Stomach (tissue), 4 donors: ENCODE measurements around the gene AGPAT4.

Experiments
- EP300 ChIP-seq: sonication (generic); formaldehyde crosslinking; IDR thresholded peaks from one replicate; pipeline ENCODE4 v1.6.1; 2017; ENCODE audit warnings: antibody characterized with exemption
- POLR2A ChIP-seq, 4 donors: fragments of 450-650 bp; IDR thresholded peaks; one replicate each; pipeline ENCODE4 v1.6.1; 2016; ENCODE audit warnings: antibody characterized with exemption in 4 of 4, control low read depth in 2 of 4, mild to moderate bottlenecking in 1 of 4, moderate library complexity in 1 of 4
- TF ChIP-seq, protein P1 (sequence below), 7 experiments: fragments of 450-650 bp in 4 of 7; fragments of 200-600 bp in 3 of 7; sonication (generic) in 3 of 7; IDR thresholded peaks; one replicate each; pipeline ENCODE4 v1.5.1; 2016 to 2019; ENCODE audit warnings: antibody characterized with exemption in 7 of 7, control low read depth in 2 of 7, mild to moderate bottlenecking in 1 of 7

DNA sequence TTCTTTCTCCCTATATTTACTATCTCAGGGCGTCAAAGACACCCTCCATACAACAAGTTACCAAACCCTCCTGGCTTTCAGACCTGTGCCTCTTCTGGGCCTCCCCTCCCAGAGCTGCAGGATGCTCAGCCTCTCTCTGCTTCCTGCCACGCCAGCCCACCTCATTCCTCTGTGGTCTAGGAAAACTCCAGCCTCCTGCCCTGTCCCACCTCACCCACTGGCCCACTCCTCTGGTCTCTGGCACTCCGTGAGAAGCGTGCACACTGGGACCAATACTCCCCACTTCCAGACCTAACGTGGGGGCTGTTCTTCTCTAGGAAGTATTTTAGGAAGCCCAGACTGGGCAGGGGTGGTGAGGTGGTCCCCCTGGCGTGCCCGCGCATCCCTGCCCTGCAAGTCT, 9.7 kb downstream of the AGPAT4 start:
- no peak for TF ChIP-seq EP300
- TF ChIP-seq, protein P1, sequence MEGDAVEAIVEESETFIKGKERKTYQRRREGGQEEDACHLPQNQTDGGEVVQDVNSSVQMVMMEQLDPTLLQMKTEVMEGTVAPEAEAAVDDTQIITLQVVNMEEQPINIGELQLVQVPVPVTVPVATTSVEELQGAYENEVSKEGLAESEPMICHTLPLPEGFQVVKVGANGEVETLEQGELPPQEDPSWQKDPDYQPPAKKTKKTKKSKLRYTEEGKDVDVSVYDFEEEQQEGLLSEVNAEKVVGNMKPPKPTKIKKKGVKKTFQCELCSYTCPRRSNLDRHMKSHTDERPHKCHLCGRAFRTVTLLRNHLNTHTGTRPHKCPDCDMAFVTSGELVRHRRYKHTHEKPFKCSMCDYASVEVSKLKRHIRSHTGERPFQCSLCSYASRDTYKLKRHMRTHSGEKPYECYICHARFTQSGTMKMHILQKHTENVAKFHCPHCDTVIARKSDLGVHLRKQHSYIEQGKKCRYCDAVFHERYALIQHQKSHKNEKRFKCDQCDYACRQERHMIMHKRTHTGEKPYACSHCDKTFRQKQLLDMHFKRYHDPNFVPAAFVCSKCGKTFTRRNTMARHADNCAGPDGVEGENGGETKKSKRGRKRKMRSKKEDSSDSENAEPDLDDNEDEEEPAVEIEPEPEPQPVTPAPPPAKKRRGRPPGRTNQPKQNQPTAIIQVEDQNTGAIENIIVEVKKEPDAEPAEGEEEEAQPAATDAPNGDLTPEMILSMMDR (IDR thresholded peaks at IDR 0.05), result no peak
- TF ChIP-seq POLR2A (IDR thresholded peaks at IDR 0.05), result no peak
